K562 (cell line): ENCODE results near the gene ZSCAN12. TPM values are rescaled to one million over a fixed set of nuclear protein-coding genes. Genes with fewer than 3 reads are reported as not detected.

Experiments used
- ARNT ChIP-seq, 2 experiments: fragments of 450-650 bp; IDR thresholded peaks; 2 replicates each; pipeline ENCODE4 v1.6.1; 2016; ENCODE audit warnings: mild to moderate bottlenecking in 1 of 2
- DNMT1 ChIP-seq: fragments of 450-650 bp; IDR thresholded peaks from 2 replicates; pipeline ENCODE4 v1.6.1; 2016; ENCODE audit warnings: antibody characterized with exemption, mild to moderate bottlenecking
- HOXB6 ChIP-seq: fragments of 250-450 bp; sonication (Bioruptor Pico); IDR thresholded peaks from 2 replicates; pipeline ENCODE4 v1.5.1; 2022; ENCODE audit warnings: mild to moderate bottlenecking, borderline replicate concordance
- MIER1 ChIP-seq: fragments of 450-650 bp; IDR thresholded peaks from 2 replicates; pipeline ENCODE4 v1.6.1; 2016; ENCODE audit warnings: antibody characterized with exemption, mild to moderate bottlenecking, low read depth
- NELFE ChIP-seq: IDR thresholded peaks from 2 replicates; pipeline ENCODE4 v1.6.1; 2011; ENCODE audit warnings: mild to moderate bottlenecking; ENCODE audit not compliant: insufficient read depth, insufficient read length
- PCBP2 ChIP-seq: fragments of 200-400 bp; formaldehyde crosslinking; IDR thresholded peaks from 2 replicates; pipeline ENCODE4 v1.6.1; 2018; ENCODE audit warnings: low read length, low read depth, mild to moderate bottlenecking, moderate library complexity; ENCODE audit not compliant: poor library complexity, severe bottlenecking
- RBM17 ChIP-seq: fragments of 200-400 bp; formaldehyde crosslinking; IDR thresholded peaks from 2 replicates; pipeline ENCODE4 v1.6.1; 2017; ENCODE audit warnings: low read depth, mild to moderate bottlenecking, low read length, borderline replicate concordance
- TOE1 ChIP-seq, 2 experiments: fragments of 450-650 bp in 1 of 2; sonication (generic) in 1 of 2; formaldehyde crosslinking in 1 of 2; IDR thresholded peaks; 2 replicates each; pipeline versions ENCODE4 v1.7.1 to v1.8.0; 2016 to 2022; ENCODE audit warnings: borderline replicate concordance in 2 of 2, mild to moderate bottlenecking in 2 of 2, antibody characterized with exemption in 1 of 2, inconsistent platforms in 1 of 2, low read depth in 1 of 2, missing genetic modification reagents in 1 of 2, moderate library complexity in 1 of 2
- ZNF347 ChIP-seq: fragments of 450-650 bp; formaldehyde crosslinking; IDR thresholded peaks from 2 replicates; pipeline ENCODE4 v1.4.0; 2020; ENCODE audit warnings: low read depth, mild to moderate bottlenecking, moderate library complexity
- ZNF354B ChIP-seq: fragments of 250-450 bp; sonication (Bioruptor Pico); IDR thresholded peaks from 2 replicates; pipeline ENCODE4 v1.4.0; 2020
- polyA plus RNA-seq, 8 experiments: library from polyadenylated mRNA; depleted of rRNA in 4 of 8; stranded (reverse) in 5 of 8; unstranded in 3 of 8; fragments of >200 nt; fragmentation: Nextera tagmentation in 2 of 8; fragmentation: Illumina TruSeq in 1 of 8; extraction: Ambion mirVana in 2 of 8; extraction: Trizol in 1 of 8; gene quantifications; 2 replicates each; pipeline versions ENCODE4 v1.2.1 to v1.2.3, GENCODE V29; 2011 to 2014; ENCODE audit warnings: inconsistent platforms in 1 of 8, missing spikeins in 1 of 8
- total RNA-seq, 7 experiments: library from RNA; depleted of rRNA in 6 of 7; stranded (reverse); fragments of >200 nt in 6 of 7; fragmentation: Illumina TruSeq in 2 of 7; extraction: Trizol in 2 of 7; gene quantifications; 2 replicates each; pipeline versions ENCODE4 v1.2.1 to v1.2.3, GENCODE V29; 2011 to 2021; ENCODE audit warnings: low replicate concordance in 1 of 7
- TF ChIP-seq, protein P1 (sequence below): fragments of 250-450 bp; sonication (Bioruptor Pico); IDR thresholded peaks from 2 replicates; pipeline ENCODE4 v1.9.0; 2021; ENCODE audit warnings: mild to moderate bottlenecking, inconsistent platforms
- TF ChIP-seq, protein P2 (sequence below): fragments of 250-450 bp; sonication (Bioruptor Pico); IDR thresholded peaks from 2 replicates; pipeline ENCODE4 v1.8.0; 2022; ENCODE audit warnings: inconsistent platforms, mild to moderate bottlenecking, moderate library complexity, borderline replicate concordance
- TF ChIP-seq, protein P3 (sequence below): sonication (generic); formaldehyde crosslinking; IDR thresholded peaks from 2 replicates; pipeline ENCODE4 v1.8.0; 2022; ENCODE audit warnings: missing genetic modification reagents, mild to moderate bottlenecking, borderline replicate concordance
- TF ChIP-seq, protein P4 (sequence below): fragments of 450-650 bp; formaldehyde crosslinking; conservative IDR thresholded peaks from 2 replicates; pipeline ENCODE4 v1.4.0; 2022; ENCODE audit warnings: mild to moderate bottlenecking, missing genetic modification characterization
- TF ChIP-seq, protein P5 (sequence below): fragments of 250-450 bp; sonication (Bioruptor Pico); IDR thresholded peaks from 2 replicates; pipeline ENCODE4 v1.4.0; 2020; ENCODE audit warnings: mild to moderate bottlenecking
- TF ChIP-seq, protein P6 (sequence below): fragments of 250-450 bp; sonication (Bioruptor Pico); IDR thresholded peaks from 2 replicates; pipeline ENCODE4 v1.5.0; 2020; ENCODE audit warnings: mild to moderate bottlenecking, borderline replicate concordance

Gene ZSCAN12
- total and polyA plus RNA-seq, 9 of the 15 experiments (the other 6 are each of a cell fraction or from before 2014, with no cell fraction given) = 2.5 to 19.6 (median 12.5) TPM

DNA sequence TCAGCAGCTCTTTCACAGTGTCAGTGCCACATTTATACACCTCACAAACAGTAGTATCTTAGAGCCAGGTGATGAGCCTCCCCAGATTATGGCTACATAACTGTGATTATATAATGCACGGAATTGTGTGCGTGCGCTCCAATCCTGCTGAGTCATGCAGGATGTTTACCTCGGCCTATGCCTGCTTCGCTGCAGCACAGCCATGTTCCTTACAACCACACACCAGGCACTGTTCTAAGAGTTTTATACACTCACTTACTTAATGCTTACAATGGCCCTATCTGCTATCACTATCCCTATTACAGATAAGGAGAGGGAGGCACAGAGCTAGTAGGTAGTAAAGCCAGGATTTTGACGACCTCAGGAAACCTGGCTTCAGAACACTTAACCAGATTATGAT is 42.5 kb downstream of the ZSCAN12 start (continued):
- TF ChIP-seq MIER1 = no peak
- TF ChIP-seq NELFE = no peak
- TF ChIP-seq, protein P1, sequence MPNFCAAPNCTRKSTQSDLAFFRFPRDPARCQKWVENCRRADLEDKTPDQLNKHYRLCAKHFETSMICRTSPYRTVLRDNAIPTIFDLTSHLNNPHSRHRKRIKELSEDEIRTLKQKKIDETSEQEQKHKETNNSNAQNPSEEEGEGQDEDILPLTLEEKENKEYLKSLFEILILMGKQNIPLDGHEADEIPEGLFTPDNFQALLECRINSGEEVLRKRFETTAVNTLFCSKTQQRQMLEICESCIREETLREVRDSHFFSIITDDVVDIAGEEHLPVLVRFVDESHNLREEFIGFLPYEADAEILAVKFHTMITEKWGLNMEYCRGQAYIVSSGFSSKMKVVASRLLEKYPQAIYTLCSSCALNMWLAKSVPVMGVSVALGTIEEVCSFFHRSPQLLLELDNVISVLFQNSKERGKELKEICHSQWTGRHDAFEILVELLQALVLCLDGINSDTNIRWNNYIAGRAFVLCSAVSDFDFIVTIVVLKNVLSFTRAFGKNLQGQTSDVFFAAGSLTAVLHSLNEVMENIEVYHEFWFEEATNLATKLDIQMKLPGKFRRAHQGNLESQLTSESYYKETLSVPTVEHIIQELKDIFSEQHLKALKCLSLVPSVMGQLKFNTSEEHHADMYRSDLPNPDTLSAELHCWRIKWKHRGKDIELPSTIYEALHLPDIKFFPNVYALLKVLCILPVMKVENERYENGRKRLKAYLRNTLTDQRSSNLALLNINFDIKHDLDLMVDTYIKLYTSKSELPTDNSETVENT = no peak
- TF ChIP-seq ZNF347 (CRISPR knock-in tag) = no peak
- no peak for TF ChIP-seq TOE1 (IDR thresholded peaks at IDR 0.05; ENCODE audit: borderline replicate concordance)
- TF ChIP-seq TOE1 (CRISPR knock-in tag; IDR thresholded peaks at IDR 0.05; ENCODE audit: borderline replicate concordance, low read depth) = no peak
- no peak for TF ChIP-seq ZNF354B
- TF ChIP-seq, protein P2, sequence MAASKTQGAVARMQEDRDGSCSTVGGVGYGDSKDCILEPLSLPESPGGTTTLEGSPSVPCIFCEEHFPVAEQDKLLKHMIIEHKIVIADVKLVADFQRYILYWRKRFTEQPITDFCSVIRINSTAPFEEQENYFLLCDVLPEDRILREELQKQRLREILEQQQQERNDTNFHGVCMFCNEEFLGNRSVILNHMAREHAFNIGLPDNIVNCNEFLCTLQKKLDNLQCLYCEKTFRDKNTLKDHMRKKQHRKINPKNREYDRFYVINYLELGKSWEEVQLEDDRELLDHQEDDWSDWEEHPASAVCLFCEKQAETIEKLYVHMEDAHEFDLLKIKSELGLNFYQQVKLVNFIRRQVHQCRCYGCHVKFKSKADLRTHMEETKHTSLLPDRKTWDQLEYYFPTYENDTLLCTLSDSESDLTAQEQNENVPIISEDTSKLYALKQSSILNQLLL = no peak
- no peak for TF ChIP-seq RBM17
- no peak for TF ChIP-seq PCBP2
- TF ChIP-seq, protein P3, sequence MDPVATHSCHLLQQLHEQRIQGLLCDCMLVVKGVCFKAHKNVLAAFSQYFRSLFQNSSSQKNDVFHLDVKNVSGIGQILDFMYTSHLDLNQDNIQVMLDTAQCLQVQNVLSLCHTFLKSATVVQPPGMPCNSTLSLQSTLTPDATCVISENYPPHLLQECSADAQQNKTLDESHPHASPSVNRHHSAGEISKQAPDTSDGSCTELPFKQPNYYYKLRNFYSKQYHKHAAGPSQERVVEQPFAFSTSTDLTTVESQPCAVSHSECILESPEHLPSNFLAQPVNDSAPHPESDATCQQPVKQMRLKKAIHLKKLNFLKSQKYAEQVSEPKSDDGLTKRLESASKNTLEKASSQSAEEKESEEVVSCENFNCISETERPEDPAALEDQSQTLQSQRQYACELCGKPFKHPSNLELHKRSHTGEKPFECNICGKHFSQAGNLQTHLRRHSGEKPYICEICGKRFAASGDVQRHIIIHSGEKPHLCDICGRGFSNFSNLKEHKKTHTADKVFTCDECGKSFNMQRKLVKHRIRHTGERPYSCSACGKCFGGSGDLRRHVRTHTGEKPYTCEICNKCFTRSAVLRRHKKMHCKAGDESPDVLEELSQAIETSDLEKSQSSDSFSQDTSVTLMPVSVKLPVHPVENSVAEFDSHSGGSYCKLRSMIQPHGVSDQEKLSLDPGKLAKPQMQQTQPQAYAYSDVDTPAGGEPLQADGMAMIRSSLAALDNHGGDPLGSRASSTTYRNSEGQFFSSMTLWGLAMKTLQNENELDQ = no peak
- no peak for TF ChIP-seq DNMT1
- TF ChIP-seq, protein P4, sequence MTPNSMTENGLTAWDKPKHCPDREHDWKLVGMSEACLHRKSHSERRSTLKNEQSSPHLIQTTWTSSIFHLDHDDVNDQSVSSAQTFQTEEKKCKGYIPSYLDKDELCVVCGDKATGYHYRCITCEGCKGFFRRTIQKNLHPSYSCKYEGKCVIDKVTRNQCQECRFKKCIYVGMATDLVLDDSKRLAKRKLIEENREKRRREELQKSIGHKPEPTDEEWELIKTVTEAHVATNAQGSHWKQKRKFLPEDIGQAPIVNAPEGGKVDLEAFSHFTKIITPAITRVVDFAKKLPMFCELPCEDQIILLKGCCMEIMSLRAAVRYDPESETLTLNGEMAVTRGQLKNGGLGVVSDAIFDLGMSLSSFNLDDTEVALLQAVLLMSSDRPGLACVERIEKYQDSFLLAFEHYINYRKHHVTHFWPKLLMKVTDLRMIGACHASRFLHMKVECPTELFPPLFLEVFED = no peak
- TF ChIP-seq, protein P5, sequence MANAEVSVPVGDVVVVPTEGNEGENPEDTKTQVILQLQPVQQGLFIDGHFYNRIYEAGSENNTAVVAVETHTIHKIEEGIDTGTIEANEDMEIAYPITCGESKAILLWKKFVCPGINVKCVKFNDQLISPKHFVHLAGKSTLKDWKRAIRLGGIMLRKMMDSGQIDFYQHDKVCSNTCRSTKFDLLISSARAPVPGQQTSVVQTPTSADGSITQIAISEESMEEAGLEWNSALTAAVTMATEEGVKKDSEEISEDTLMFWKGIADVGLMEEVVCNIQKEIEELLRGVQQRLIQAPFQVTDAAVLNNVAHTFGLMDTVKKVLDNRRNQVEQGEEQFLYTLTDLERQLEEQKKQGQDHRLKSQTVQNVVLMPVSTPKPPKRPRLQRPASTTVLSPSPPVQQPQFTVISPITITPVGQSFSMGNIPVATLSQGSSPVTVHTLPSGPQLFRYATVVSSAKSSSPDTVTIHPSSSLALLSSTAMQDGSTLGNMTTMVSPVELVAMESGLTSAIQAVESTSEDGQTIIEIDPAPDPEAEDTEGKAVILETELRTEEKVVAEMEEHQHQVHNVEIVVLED (CRISPR knock-in tag) = no peak
- no peak for TF ChIP-seq ARNT (IDR thresholded peaks at IDR 0.05)
- TF ChIP-seq, protein P6, sequence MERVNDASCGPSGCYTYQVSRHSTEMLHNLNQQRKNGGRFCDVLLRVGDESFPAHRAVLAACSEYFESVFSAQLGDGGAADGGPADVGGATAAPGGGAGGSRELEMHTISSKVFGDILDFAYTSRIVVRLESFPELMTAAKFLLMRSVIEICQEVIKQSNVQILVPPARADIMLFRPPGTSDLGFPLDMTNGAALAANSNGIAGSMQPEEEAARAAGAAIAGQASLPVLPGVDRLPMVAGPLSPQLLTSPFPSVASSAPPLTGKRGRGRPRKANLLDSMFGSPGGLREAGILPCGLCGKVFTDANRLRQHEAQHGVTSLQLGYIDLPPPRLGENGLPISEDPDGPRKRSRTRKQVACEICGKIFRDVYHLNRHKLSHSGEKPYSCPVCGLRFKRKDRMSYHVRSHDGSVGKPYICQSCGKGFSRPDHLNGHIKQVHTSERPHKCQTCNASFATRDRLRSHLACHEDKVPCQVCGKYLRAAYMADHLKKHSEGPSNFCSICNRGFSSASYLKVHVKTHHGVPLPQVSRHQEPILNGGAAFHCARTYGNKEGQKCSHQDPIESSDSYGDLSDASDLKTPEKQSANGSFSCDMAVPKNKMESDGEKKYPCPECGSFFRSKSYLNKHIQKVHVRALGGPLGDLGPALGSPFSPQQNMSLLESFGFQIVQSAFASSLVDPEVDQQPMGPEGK (CRISPR knock-in tag) = no peak
- no peak for TF ChIP-seq HOXB6 (CRISPR knock-in tag)
